ENCODE data around the gene BCL2. TPM values are rescaled to one million over a fixed set of nuclear protein-coding genes. Genes with fewer than 3 reads are reported as not detected.

Gene BCL2
- total RNA-seq, 1 experiment from 2014 or later, result 1.3 TPM

DNA sequence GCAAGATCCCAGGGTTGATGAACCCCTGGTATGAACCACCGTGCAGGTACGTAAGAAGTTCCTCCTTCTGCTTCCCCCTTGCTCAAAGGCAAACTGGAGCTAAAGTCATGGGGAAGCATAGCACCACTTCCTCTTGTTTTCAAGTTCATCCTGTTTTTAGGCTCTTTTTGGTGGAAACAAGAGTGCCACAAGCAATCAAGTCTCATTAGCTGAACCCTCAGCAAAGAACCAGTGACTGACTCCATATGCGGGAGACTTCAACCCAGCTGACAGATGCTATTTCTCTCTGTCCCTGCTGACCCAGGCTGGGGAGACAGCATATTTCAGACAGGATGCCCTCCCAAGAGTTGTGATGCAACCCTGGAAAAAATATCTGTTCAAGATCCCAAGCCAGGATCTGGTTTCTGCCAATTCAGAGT, 47.7 kb downstream of the BCL2 start:
- Histone ChIP-seq H3K9me3 (ENCODE audit: control insufficient read depth, low read depth, low read length) (no peaks in the 10 kb centered on the region), H3T11ph (ENCODE audit: low read length) (no peak overlapping the region), H3K79me1 (ENCODE audit: insufficient read depth, low read depth, low read length, poor library complexity, severe bottlenecking) (no peaks in the 10 kb centered on the region), H3K4me2 (ENCODE audit: insufficient read depth, insufficient read length, low read length) (no peak overlapping the region), H3K9ac (ENCODE audit: extremely low read depth, insufficient read length, low read length) (no peak overlapping the region), H3K23ac (ENCODE audit: insufficient read length, low read depth, low read length) (no peak overlapping the region), H2AFZ (ENCODE audit: low read length) (no peak overlapping the region), H3K4me1 (ENCODE audit: insufficient read depth, low read length) (no peaks in the 10 kb centered on the region), H3K4ac (ENCODE audit: low read depth, low read length) (no peak overlapping the region), H2BK20ac (ENCODE audit: low read depth, low read length, poor library complexity, severe bottlenecking) (no peak overlapping the region), H4K20me1 (ENCODE audit: control insufficient read depth, insufficient read depth, insufficient read length) (no peaks in the 10 kb centered on the region), H3K14ac (ENCODE audit: insufficient read depth, low read length) (no peak overlapping the region), H2BK12ac (ENCODE audit: insufficient read length, low read depth, low read length) (no peak overlapping the region), H2BK15ac (ENCODE audit: low read depth, low read length) (no peak overlapping the region), H3K79me2 (ENCODE audit: insufficient read depth, low read length) (no peaks in the 10 kb centered on the region), H2BK5ac (ENCODE audit: insufficient read length, low read length) (no peak overlapping the region), H2BK120ac (ENCODE audit: low read depth, low read length, poor library complexity, severe bottlenecking) (no peak overlapping the region), H3K27me3 (ENCODE audit: insufficient read depth, low read length) (no peaks in the 10 kb centered on the region), H4K5ac (ENCODE audit: insufficient read length, low read depth, low read length) (no peak overlapping the region), H3K23me2 (ENCODE audit: insufficient read length, low read depth, low read length, poor library complexity, severe bottlenecking) (no peaks in the 10 kb centered on the region), H2AK5ac (ENCODE audit: insufficient read length, low read length) (no peak overlapping the region), H4K8ac (replicated peaks; ENCODE audit: insufficient read length, low read depth, low read length) (no peak overlapping the region), H3K18ac (ENCODE audit: insufficient read length, low read depth, low read length) (no peak overlapping the region), H3K56ac (ENCODE audit: insufficient read length, low read depth, low read length) (no peak overlapping the region), H4K91ac (ENCODE audit: insufficient read length, low read depth, low read length) (no peak overlapping the region), H3K27ac (ENCODE audit: insufficient read length, low read depth, low read length) (no peak overlapping the region)
- no peaks in the 10 kb centered on the region for H3K36me3 Mint-ChIP-seq (ENCODE audit: insufficient read depth in 1 of 3, low read depth in 3 of 3)
- H3K4me1 Mint-ChIP-seq, result no peaks in the 10 kb centered on the region
- no peak overlapping the region for H3K4me3 Mint-ChIP-seq
- no peak for DNase-seq
- TF ChIP-seq, protein P1, sequence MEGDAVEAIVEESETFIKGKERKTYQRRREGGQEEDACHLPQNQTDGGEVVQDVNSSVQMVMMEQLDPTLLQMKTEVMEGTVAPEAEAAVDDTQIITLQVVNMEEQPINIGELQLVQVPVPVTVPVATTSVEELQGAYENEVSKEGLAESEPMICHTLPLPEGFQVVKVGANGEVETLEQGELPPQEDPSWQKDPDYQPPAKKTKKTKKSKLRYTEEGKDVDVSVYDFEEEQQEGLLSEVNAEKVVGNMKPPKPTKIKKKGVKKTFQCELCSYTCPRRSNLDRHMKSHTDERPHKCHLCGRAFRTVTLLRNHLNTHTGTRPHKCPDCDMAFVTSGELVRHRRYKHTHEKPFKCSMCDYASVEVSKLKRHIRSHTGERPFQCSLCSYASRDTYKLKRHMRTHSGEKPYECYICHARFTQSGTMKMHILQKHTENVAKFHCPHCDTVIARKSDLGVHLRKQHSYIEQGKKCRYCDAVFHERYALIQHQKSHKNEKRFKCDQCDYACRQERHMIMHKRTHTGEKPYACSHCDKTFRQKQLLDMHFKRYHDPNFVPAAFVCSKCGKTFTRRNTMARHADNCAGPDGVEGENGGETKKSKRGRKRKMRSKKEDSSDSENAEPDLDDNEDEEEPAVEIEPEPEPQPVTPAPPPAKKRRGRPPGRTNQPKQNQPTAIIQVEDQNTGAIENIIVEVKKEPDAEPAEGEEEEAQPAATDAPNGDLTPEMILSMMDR (conservative IDR thresholded peaks at IDR 0.05), result no peak
- H3K27me3 Mint-ChIP-seq (ENCODE audit: low read depth), result peaks cover 3% of the 10 kb centered on the region; the same call in 1 of the 2 replicates
- no CpG with 5 or more reads among the region's 3 CpGs for WGBS (ENCODE audit: extremely low coverage, insufficient read length, low lambda C conversion rate)
- no peaks in the 10 kb centered on the region for H3K9me3 Mint-ChIP-seq
- H3K27ac Mint-ChIP-seq, result no peak overlapping the region

All from H9 (cell line).